ENCODE measurements around the gene SV2C. TPM values are rescaled to one million over a fixed set of nuclear protein-coding genes. Genes with fewer than 3 reads are reported as not detected.

The SV2C gene
- total and polyA plus RNA-seq, 10 of the 15 experiments (the other 5 are each of a cell fraction or from before 2014, with no cell fraction given), result under 0.01 to 1.1 (median 0.63) TPM

DNA sequence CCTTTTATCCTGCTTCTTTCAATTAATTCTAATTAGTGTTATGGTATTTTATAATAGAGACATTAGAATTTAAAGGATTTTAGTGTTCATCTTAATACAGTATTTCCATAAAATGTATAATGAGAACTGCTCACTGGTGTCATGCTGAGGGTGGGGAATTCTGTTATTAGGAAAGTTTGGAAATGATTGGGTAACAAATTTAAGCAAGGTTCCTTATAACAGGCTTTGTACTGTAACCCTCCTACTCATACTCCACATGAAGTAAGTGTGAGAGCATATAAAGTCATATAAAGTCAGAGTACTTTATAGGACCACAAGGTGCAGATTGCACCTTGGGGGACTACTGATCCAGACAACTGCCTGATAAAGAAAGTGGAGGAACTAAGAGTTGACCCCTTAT lies 42.2 kb downstream of the SV2C start (continued):
- TF ChIP-seq, protein P1, sequence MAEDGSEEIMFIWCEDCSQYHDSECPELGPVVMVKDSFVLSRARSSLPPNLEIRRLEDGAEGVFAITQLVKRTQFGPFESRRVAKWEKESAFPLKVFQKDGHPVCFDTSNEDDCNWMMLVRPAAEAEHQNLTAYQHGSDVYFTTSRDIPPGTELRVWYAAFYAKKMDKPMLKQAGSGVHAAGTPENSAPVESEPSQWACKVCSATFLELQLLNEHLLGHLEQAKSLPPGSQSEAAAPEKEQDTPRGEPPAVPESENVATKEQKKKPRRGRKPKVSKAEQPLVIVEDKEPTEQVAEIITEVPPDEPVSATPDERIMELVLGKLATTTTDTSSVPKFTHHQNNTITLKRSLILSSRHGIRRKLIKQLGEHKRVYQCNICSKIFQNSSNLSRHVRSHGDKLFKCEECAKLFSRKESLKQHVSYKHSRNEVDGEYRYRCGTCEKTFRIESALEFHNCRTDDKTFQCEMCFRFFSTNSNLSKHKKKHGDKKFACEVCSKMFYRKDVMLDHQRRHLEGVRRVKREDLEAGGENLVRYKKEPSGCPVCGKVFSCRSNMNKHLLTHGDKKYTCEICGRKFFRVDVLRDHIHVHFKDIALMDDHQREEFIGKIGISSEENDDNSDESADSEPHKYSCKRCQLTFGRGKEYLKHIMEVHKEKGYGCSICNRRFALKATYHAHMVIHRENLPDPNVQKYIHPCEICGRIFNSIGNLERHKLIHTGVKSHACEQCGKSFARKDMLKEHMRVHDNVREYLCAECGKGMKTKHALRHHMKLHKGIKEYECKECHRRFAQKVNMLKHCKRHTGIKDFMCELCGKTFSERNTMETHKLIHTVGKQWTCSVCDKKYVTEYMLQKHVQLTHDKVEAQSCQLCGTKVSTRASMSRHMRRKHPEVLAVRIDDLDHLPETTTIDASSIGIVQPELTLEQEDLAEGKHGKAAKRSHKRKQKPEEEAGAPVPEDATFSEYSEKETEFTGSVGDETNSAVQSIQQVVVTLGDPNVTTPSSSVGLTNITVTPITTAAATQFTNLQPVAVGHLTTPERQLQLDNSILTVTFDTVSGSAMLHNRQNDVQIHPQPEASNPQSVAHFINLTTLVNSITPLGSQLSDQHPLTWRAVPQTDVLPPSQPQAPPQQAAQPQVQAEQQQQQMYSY (CRISPR knock-in tag; IDR thresholded peaks at IDR 0.05), result no peak
- no peak for TF ChIP-seq RFX5 (IDR thresholded peaks at IDR 0.05; ENCODE audit: low read depth, low read length)

DNA sequence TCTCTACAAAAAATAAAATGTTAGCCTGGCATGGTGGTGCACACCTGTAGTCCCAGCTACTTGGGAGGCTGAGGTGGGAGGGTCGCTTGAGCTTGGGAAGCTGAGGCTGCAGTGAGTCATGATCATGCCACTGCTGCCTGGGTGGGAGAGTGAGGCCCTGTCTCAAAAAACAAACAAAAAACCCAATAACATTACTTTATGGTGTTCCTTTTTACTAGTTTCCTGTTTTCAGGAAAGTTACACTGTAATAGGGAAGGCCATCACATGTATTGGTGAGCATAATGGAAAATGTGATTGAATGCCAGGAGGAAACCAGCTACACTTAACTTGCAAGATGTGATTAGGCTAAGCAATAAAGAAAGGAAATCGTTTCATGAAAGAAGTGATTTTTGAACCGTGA lies 42.7 kb downstream of the SV2C start:
- no peaks in the 10 kb centered on the region for H3K9me3 ChIP-seq (replicated peaks; ENCODE audit: control insufficient read depth, insufficient read depth, low read length)
- RAD21 ChIA-PET (ENCODE audit: unreplicated experiment), result no interaction called here
- BruUV-seq (replicated peaks), result no TSS peak
- no peaks in the 10 kb centered on the region for H3K79me2 ChIP-seq (ENCODE audit: control insufficient read depth, insufficient read depth, low read length)
- in situ Hi-C loops (cut with MboI), result no loop called here
- no peak overlapping the region for H3K9ac ChIP-seq (ENCODE audit: control insufficient read depth, insufficient read depth, low read length)
- no peaks in the 10 kb centered on the region for H4K20me1 ChIP-seq (ENCODE audit: control insufficient read depth, insufficient read depth)
- no peaks in the 10 kb centered on the region for H3K36me3 ChIP-seq (ENCODE audit: control insufficient read depth in 2 of 2, insufficient read depth in 2 of 2, low read length in 1 of 2)
- intact Hi-C loops (cut with micrococcal nuclease; ENCODE audit: unreplicated experiment), result no loop called here
- no peak overlapping the region for H2AFZ ChIP-seq (ENCODE audit: control insufficient read depth, low read depth, low read length)
- CTCF ChIA-PET, result interaction anchor here (0.7 kb wide), 1 partner anchor 49 kb away, joined by 3 read pairs; no protein-coding TSS in a partner anchor
- no peak overlapping the region for H3K27ac ChIP-seq (ENCODE audit: control insufficient read depth, insufficient read depth)
- 26% methylated on average over 3 of the region's 3 CpGs for WGBS (ENCODE audit: insufficient coverage, insufficient replicate concordance, low lambda C conversion rate, missing lambda C conversion rate)
- H3K4me2 ChIP-seq (ENCODE audit: control insufficient read depth, insufficient read depth), result no peak overlapping the region
- ATAC-seq, result no peak
- H3K27me3 ChIP-seq (replicated peaks in 1 of 2; ENCODE audit: control insufficient read depth in 2 of 2, insufficient read depth in 2 of 2, low read length in 1 of 2), result no peaks in the 10 kb centered on the region
- no peak for FAIRE-seq
- DNase-seq (ENCODE audit: low read depth, low spot score), result no peak
- no peak overlapping the region for H3K4me3 ChIP-seq
- no peaks in the 10 kb centered on the region for H3K4me1 ChIP-seq (ENCODE audit: control insufficient read depth, insufficient read depth, low read length)
- POLR2A ChIA-PET, result no interaction called here
- SMC1A ChIA-PET (ENCODE audit: uncharacterized antibody, unreplicated experiment), result no interaction called here
- no peak for TF ChIP-seq CBX3 (IDR thresholded peaks at IDR 0.05; ENCODE audit: borderline replicate concordance, low read depth)
- no peak for TF ChIP-seq RB1 (IDR thresholded peaks at IDR 0.05; ENCODE audit: borderline replicate concordance)
- no peak for TF ChIP-seq RCOR1 (conservative IDR thresholded peaks at IDR 0.05; ENCODE audit: low read depth, low read length)
- TF ChIP-seq MTA3 (IDR thresholded peaks at IDR 0.05; ENCODE audit: borderline replicate concordance, low read length), result no peak
- TF ChIP-seq, protein P2, sequence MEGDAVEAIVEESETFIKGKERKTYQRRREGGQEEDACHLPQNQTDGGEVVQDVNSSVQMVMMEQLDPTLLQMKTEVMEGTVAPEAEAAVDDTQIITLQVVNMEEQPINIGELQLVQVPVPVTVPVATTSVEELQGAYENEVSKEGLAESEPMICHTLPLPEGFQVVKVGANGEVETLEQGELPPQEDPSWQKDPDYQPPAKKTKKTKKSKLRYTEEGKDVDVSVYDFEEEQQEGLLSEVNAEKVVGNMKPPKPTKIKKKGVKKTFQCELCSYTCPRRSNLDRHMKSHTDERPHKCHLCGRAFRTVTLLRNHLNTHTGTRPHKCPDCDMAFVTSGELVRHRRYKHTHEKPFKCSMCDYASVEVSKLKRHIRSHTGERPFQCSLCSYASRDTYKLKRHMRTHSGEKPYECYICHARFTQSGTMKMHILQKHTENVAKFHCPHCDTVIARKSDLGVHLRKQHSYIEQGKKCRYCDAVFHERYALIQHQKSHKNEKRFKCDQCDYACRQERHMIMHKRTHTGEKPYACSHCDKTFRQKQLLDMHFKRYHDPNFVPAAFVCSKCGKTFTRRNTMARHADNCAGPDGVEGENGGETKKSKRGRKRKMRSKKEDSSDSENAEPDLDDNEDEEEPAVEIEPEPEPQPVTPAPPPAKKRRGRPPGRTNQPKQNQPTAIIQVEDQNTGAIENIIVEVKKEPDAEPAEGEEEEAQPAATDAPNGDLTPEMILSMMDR (IDR thresholded peaks at IDR 0.05 in 2 of 3, conservative IDR thresholded peaks at IDR 0.05 in 1 of 3; ENCODE audit: control insufficient read depth in 2 of 3, extremely low read depth in 1 of 3, insufficient read depth in 1 of 3, low read depth in 3 of 3, low read length in 3 of 3), result no peak
- no peak for TF ChIP-seq CREM (IDR thresholded peaks at IDR 0.05; ENCODE audit: low read depth)
- TF ChIP-seq PAX5 (IDR thresholded peaks at IDR 0.05; ENCODE audit: borderline replicate concordance, low read depth, low read length), result no peak
- TF ChIP-seq MYB (IDR thresholded peaks at IDR 0.05; ENCODE audit: borderline replicate concordance, low read depth, low read length), result no peak
- TF ChIP-seq YY1 (IDR thresholded peaks at IDR 0.05; ENCODE audit: low read depth, low read length), result no peak
- no peak for TF ChIP-seq NR2F1 (conservative IDR thresholded peaks at IDR 0.05)
- no peak for TF ChIP-seq NFXL1 (IDR thresholded peaks at IDR 0.05; ENCODE audit: borderline replicate concordance)
- TF ChIP-seq POLR2AphosphoS2 (IDR thresholded peaks at IDR 0.05; ENCODE audit: low read depth, low read length), result no peak
- TF ChIP-seq, protein P3, sequence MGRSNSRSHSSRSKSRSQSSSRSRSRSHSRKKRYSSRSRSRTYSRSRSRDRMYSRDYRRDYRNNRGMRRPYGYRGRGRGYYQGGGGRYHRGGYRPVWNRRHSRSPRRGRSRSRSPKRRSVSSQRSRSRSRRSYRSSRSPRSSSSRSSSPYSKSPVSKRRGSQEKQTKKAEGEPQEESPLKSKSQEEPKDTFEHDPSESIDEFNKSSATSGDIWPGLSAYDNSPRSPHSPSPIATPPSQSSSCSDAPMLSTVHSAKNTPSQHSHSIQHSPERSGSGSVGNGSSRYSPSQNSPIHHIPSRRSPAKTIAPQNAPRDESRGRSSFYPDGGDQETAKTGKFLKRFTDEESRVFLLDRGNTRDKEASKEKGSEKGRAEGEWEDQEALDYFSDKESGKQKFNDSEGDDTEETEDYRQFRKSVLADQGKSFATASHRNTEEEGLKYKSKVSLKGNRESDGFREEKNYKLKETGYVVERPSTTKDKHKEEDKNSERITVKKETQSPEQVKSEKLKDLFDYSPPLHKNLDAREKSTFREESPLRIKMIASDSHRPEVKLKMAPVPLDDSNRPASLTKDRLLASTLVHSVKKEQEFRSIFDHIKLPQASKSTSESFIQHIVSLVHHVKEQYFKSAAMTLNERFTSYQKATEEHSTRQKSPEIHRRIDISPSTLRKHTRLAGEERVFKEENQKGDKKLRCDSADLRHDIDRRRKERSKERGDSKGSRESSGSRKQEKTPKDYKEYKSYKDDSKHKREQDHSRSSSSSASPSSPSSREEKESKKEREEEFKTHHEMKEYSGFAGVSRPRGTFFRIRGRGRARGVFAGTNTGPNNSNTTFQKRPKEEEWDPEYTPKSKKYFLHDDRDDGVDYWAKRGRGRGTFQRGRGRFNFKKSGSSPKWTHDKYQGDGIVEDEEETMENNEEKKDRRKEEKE (IDR thresholded peaks at IDR 0.05), result no peak
- no peak for TF ChIP-seq WRNIP1 (IDR thresholded peaks at IDR 0.05; ENCODE audit: borderline replicate concordance, low read depth, low read length)
- no peak for TF ChIP-seq RFX5 (IDR thresholded peaks at IDR 0.05; ENCODE audit: low read depth, low read length)
